ENCODE data around the gene MRPS18A.

Gene MRPS18A

GRCh38 chr6:43687437-43688347 lies at the start of gene MRPS18A:
MRPS18A (minus strand) TSS chr6:43687791; CDS start chr6:43687779, 12 bp downstream.
- FAIRE-seq = peak; percentile 52

GRCh38 chr6:43736844-43737243 lies 49.3 kb upstream of the MRPS18A start:
- DNase-seq (ENCODE audit: insufficient read length, low spot score) (no peak), FAIRE-seq (no peak)

More at GRCh38 chr6:43687437-43688347, at the start of gene MRPS18A:
- peak; percentile 84 for DNase-seq (ENCODE audit: insufficient read length, low spot score)

GRCh38 chr6:43736211-43736786 lies 48.7 kb upstream of the MRPS18A start:
- FAIRE-seq = no peak
- no peak for DNase-seq (ENCODE audit: insufficient read length, low spot score)

GRCh38 chr6:43735642-43736199 lies 48.1 kb upstream of the MRPS18A start:
- DNase-seq (ENCODE audit: insufficient read length, low spot score) = no peak
- FAIRE-seq = no peak

GRCh38 chr6:43734294-43734665 lies 46.7 kb upstream of the MRPS18A start:
- no peak for DNase-seq (ENCODE audit: insufficient read length, low spot score)
- no peak for FAIRE-seq

GRCh38 chr6:43733471-43734293 lies 46.1 kb upstream of the MRPS18A start:
- DNase-seq (ENCODE audit: insufficient read length, low spot score) = no peak

GRCh38 chr6:43730634-43731033 lies 43.0 kb upstream of the MRPS18A start:
- FAIRE-seq (no peak), DNase-seq (ENCODE audit: insufficient read length, low spot score) (no peak)

More at GRCh38 chr6:43733471-43734293, 46.1 kb upstream of the MRPS18A start:
- FAIRE-seq = no peak

GRCh38 chr6:43729537-43729936 lies 41.9 kb upstream of the MRPS18A start:
- FAIRE-seq = no peak

GRCh38 chr6:43728586-43728985 lies 41.0 kb upstream of the MRPS18A start:
- FAIRE-seq (no peak), DNase-seq (ENCODE audit: insufficient read length, low spot score) (no peak)

More at GRCh38 chr6:43729537-43729936, 41.9 kb upstream of the MRPS18A start:
- DNase-seq (ENCODE audit: insufficient read length, low spot score) = no peak

- FAIRE-seq (no peak), DNase-seq (ENCODE audit: insufficient read length, low spot score) (no peak)
Measured at GRCh38 chr6:43727634-43728033, 40.0 kb upstream of the MRPS18A start.

- DNase-seq (ENCODE audit: insufficient read length, low spot score) = no peak
- FAIRE-seq = no peak
Measured at GRCh38 chr6:43725643-43726580, 38.3 kb upstream of the MRPS18A start.

GRCh38 chr6:43724914-43725642 lies 37.5 kb upstream of the MRPS18A start:
- FAIRE-seq (peak; percentile 98), DNase-seq (ENCODE audit: insufficient read length, low spot score) (peak; percentile 92)

GRCh38 chr6:43724354-43724753 lies 36.8 kb upstream of the MRPS18A start:
- no peak for DNase-seq (ENCODE audit: insufficient read length, low spot score)
- peak; percentile 66 for FAIRE-seq

GRCh38 chr6:43723737-43724295 lies 36.2 kb upstream of the MRPS18A start:
- DNase-seq (ENCODE audit: insufficient read length, low spot score) = peak; percentile 78
- FAIRE-seq = no peak

GRCh38 chr6:43722920-43723545 lies 35.4 kb upstream of the MRPS18A start:
- DNase-seq (ENCODE audit: insufficient read length, low spot score) = no peak
- no peak for FAIRE-seq

- no peak for DNase-seq (ENCODE audit: insufficient read length, low spot score)
- FAIRE-seq = no peak
Measured at GRCh38 chr6:43720999-43721398, 33.4 kb upstream of the MRPS18A start.

- DNase-seq (ENCODE audit: insufficient read length, low spot score) (no peak), FAIRE-seq (no peak)
Measured at GRCh38 chr6:43719511-43719910, 31.9 kb upstream of the MRPS18A start.

GRCh38 chr6:43718387-43719105 lies 31.0 kb upstream of the MRPS18A start:
- no peak for FAIRE-seq
- no peak for DNase-seq (ENCODE audit: insufficient read length, low spot score)
